ENCODE results near the gene TTC7B.

DNA sequence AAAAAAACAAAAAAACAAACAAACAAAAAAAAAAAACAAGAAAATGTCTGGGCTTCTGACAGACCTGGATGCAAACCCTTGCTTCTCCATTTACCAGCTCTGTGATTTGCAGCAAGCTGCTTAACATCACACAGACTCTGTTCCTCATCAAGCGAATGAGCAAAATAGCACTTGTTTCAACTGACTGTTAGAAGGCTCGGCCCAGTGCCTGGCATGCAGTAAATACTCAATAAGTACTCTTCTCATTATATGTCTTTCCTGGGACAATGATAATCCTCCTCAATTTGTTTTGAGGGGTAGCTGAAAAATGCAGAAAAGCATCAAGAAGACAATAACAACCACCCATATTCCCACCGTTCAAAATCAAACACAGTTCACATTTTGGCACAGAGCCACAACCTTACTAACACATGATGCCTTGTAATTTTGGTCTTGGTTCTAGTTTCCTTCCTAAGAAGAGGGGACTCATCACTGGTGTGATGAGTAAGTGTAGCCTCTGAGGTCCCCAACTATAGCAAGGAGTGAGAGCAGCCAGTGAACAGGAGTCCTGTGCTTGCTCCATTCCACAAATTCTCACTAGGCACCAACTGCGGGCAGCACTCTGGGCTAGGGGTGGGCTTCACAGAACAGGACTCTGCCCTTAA is 60.4 kb downstream of the TTC7B start:
- TF ChIP-seq CTCF (IDR thresholded peaks at IDR 0.05) (no peak), POLR2AphosphoS5 (IDR thresholded peaks at IDR 0.05) (no peak), POLR2A (IDR thresholded peaks at IDR 0.05) (no peak)

Measured in prostate gland (tissue), 2 donors.